ENCODE results near the gene RBM47. TPM values are rescaled to one million over a fixed set of nuclear protein-coding genes. Genes with fewer than 3 reads are reported as not detected.
"Not testable (repeated sequence)": the region's sequence is repeated elsewhere in the genome, so short reads cannot be mapped to it uniquely, and the experiment has no call there.

RBM47 gene
- total RNA-seq, 2 donors from 2014 or later, result 301 to 304 TPM

DNA sequence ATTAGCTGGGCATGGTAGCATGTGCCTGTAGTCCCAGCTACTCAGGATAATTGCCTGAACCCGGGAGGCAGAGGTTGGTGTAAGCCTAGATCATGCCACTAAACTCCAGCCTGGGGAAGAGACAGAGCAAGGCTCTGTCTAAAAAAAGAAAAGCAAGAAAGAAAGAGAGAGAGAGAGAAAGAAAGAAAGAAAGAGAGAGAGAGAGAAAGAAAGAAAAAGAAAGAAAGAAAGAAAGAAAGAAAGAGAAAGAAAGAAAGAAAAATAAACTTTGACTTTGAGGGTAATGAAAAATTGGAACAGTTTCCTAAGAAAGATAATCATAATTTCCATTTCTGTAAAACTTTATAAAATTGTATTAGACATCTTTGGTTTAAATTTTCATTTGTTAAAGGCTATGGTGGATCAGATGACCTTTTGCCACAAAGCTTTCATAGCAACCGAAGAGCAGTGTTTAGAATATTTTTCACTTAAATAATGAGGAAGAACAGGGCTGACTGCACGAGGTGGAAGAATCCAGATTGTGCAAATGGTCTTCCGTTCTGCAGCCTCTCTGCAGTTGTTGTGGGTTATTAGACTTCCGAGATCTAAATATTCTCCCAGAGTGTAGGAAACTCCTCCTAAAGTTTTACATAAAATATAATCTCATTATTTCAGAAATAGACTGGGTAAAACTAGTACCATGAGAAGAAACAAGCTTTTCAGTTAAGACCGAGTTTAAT, 55.9 kb downstream of the RBM47 start:
- DNase-seq, result no peak
- no peak for ATAC-seq
- intact Hi-C loops (cut with DNase I, micrococcal nuclease), result no loop called here

DNA sequence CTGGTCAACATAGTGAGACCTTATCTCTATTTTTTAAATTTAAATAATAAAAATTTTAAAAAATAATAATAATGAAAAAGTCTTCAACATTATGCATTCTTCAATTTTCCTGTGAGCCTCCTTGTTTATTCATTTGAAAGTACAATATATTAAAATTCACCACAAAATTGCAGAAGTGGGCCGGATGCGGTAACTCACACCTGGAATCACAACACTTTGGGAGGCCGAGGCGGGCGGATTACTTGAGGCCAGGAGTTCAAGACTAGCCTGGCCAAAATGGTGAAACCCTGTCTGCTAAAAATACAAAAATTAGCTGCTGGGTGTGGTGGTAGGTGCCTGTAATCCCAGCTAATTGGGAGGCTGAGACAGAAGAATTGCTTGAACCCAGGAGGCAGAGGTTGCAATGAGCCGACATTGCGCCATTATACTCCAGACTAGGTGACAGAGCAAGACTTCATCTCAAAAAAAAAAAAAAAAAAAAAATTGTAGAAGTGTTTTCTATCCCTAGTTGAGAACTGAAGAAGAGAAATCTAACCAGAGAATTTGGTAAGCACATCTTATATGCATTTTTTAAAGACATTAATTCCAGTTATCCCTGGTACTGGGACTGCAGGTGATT, 56.9 kb downstream of the RBM47 start:
- DNase-seq, result no peak
- intact Hi-C loops (cut with DNase I, micrococcal nuclease), result no loop called here
- ATAC-seq, result no peak

DNA sequence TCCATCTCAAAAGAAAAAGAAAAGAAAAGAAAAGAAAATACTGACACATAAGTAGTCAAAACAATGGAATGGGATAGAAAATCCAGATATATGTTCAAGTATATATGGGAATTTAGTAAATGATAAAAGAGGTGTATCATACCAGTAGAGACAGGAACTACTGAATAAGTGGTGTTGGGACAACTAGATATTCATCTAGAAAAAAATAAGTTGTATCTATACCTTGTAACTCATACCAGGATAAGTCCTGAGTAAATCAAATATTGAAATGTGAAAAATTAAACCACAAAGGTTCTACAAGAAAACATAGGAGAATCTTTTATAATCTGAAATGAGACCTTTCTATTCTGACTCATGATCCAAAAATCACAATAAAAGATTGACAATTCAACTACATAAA, 58.5 kb downstream of the RBM47 start:
- ATAC-seq (no peak), DNase-seq (no peak)
- intact Hi-C loops (cut with DNase I, micrococcal nuclease), result no loop called here

DNA sequence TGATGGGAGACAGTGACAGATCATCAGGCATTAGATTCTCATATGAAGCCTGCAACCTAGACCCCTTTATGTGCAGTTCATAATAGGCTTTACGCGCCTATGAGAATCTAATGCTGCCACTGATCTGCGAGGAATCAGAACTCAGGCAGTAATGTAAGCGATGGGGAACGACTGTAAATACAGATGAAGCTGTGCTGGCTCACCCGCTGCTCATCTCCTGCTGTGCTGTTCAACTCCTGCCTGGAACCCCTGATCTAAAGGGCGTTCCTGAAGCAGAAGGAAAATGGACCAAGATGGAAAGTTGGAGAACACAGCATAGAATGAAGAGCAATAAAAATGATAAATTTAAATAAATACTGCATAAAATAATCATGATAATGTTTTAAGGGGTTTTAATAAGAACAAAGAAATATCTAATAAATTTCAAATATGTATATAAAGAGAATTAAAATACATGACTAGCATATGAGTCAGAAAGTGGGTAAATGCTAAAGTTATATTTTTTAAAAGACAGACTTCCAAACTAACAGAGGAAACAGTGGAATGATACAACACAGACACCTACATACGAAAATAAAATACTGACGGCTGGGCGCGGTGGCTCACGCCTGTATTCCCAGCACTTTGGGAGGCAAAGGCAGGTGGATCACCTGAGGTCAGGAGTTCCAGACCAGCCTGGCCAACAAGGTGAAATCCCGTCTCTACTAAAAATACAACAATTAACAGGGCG, 59.2 kb downstream of the RBM47 start:
- ATAC-seq, result no peak
- intact Hi-C loops (cut with DNase I, micrococcal nuclease), result no loop called here
- no peak for DNase-seq

DNA sequence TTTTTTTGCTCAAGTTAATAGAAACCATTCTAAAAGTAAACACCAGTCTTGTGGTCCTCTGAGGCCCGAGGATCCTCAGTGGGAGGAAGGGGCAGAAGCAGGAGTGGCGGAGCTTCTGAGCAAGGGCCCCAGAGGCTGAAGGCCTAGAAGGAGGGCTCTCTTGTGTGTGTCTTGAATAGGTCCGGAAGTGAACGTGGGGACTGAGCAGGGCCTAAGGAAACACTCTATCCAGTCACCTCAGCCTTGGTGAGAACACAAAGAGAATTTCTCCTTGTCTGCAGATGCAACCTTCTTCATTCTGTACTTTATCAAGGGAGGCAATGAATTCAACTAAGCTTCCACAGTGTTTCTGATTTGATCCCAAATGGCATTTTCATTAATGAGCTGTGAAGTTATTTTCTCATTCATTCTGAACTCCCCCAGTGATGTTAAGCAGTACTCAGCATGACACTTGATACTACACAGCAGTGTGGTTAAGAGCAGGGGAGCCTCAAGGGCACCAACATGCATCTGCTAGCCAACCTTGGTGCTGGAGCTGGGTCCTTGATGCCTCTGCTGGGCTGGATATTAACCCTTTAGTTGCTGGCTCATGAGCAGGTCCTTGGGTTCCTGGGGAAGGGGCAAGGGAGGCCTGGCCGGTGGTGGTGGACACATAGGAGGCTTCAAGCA, 64.7 kb downstream of the RBM47 start:
- intact Hi-C loops (cut with DNase I, micrococcal nuclease), result no loop called here
- no peak for DNase-seq
- no peak for ATAC-seq

DNA sequence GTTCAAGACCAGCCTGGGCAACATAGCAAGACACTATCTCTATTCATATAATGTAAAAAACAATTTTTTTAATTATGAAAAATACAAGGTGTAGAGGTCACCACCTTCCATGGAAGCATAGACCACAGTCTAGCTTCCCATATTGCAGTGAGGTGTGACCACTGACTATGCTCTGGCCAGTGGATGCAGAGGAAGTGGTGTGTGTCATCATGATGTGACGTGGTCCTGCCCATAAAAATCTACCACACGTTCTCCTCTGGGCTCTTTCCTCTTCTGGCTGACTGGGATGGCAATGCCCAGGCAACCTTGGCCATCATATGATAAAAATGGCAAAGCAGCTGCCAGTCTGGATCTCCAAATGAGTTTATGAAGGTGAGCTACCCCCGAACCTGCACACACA, 65.7 kb downstream of the RBM47 start:
- ATAC-seq, result peak; percentile 44

DNA sequence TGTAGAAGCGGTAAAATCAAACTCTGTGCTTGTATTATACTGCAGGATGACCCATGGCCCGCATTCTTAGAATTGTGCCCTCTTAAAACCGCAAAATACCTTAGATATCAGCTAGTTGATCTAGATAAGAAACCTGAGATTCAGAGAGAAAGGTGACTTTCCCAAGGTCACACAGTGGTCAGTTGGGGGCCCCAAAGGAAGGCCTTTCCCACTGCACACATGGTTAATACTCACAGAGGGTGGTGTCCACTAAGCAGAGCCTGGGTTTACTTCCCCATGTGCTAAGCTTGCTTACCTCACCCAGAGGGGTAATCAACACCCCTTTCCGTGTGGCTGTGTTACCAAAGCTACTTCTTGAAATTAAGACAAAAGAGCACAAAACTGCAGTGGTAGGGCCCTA, 66.3 kb downstream of the RBM47 start:
- ATAC-seq, result peak; percentile 26
- intact Hi-C loops (cut with DNase I, micrococcal nuclease), result no loop called here
- DNase-seq, result no peak

More for the DNA sequence above, 65.7 kb downstream of the RBM47 start:
- no peak for DNase-seq
- intact Hi-C loops (cut with DNase I, micrococcal nuclease), result no loop called here

DNA sequence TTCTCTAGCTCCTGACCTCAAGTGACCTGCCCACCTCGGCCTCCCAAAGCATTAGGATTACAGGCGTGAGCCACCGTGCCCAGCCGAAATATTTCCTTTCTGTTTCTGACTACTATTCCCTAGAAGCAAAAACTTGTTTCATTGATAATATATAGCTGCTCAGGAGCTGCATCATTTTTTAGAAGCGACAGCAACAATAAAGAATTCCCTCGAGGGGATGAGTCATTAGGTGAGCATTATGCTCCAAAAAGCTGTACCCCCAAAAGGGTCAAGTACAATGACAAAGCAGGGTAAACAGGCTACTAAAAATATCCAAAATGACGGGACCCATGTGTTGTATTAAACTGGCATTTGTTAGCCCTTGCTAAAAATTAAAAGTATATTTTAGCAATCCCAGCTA, 67.0 kb downstream of the RBM47 start:
- ATAC-seq (no peak), DNase-seq (no peak)
- intact Hi-C loops (cut with DNase I, micrococcal nuclease), result no loop called here

DNA sequence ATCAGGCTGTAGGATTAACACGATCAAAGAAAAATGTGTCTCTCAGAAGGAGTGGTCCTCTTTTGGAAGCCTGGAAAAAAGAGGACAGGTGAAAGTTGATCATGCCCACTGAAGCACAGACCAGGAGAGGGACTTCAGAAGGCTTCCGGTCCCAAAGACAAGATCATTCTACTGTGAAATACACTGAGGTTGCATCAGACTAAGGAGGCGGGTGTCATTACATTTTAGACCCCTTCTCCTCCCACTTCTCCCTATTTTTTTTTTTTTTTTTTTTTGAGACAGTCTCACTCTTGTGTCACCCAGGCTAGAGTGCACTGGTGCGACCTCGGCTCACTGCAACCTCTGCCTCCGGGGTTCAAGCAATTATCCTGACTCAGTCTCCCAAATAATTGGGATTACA, 67.5 kb downstream of the RBM47 start:
- intact Hi-C loops (cut with DNase I, micrococcal nuclease), result no loop called here
- ATAC-seq (no peak), DNase-seq (no peak)

DNA sequence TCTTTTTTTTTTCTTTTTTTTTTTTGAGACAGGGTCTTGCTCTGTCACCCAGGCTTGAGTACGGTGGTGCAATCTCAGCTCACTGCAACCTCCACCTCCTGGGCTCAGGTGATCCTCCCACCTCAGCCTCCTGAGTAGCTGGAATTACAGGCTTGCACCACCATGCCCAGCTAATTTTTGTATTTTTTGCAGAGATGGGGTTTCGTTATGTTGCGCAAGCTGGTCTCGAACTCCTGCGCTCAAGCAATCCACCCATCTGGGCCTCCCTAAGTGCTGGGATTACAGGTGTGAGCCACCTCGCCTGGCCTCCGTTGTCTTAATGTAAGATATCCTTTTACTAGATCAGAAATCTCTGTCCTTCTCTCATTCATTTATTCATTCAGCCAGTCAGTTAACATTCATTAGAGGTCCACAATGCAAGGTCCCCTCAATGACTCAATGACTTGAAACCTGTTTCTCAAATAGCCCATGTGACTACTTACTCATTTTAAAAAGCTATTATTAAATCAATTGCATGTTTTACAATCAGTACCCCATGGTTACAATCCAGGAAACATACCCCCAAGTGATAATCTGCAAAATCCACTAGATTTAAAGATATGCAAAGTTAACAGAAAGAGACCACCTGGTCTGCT, 68.0 kb downstream of the RBM47 start:
- DNase-seq; intact Hi-C loops (cut with DNase I, micrococcal nuclease); ATAC-seq: not testable (repeated sequence)

DNA sequence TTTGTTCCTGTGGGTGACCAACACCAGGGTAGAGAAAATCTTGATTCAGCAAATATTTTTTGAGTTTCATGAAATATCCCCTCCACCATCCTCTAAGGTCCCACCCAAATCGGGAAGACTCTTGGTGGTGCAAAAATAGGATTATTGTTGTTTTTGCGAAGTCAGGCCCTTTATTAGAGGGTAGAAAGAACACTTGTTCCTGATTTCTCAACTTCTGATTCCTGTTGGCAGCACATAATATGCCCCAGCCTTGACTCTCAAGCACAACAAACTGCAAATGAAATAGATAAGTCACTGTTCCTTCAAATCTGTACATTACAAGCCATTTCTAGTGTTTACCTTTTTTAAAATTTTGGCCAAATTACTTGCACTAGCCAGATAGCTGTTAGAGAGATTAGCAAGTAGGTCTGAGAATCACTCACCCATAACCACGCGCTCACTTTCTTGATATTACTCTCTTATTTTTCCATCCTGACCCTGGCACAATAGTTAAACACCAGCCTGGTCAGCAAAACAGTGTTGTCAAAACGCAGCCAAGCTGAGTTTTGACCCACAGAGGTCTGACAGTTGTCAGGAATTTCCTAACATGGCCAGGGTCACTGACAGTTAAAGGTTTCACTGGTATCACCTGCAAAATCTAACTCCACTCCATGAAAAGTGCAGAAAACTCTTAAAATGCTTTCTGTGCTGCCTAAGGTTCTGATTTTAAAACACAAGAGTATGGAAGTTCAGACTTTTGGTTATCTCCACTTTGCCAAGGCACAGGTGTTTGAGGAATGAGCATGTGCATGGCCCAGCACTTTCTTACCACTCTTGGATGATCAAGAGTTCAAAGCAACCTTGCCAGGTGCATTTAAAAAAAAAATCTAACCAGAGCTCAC, 69.8 kb downstream of the RBM47 start:
- DNase-seq (no peak), ATAC-seq (no peak)
- intact Hi-C loops (cut with DNase I, micrococcal nuclease), result no loop called here

DNA sequence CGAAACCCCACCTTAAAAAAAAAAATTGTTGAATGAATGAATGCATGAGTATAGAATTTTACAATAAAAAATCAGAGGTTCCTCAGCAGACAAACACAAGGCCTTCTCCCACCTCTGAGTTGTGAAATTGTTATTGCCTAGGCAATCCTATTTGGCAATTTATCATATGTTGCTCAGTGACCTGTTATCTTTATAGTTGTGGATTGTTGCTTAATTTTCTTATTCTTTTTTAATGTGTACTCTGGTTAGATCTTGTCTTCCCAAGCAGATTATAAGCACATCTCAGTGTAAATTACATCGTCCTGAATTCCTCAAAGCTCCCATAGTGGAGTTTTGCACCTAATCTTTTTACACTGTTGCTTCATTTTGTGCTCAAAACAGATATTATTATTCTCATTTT, 71.9 kb downstream of the RBM47 start:
- intact Hi-C loops (cut with DNase I, micrococcal nuclease), result no loop called here
- ATAC-seq (no peak), DNase-seq (no peak)

DNA sequence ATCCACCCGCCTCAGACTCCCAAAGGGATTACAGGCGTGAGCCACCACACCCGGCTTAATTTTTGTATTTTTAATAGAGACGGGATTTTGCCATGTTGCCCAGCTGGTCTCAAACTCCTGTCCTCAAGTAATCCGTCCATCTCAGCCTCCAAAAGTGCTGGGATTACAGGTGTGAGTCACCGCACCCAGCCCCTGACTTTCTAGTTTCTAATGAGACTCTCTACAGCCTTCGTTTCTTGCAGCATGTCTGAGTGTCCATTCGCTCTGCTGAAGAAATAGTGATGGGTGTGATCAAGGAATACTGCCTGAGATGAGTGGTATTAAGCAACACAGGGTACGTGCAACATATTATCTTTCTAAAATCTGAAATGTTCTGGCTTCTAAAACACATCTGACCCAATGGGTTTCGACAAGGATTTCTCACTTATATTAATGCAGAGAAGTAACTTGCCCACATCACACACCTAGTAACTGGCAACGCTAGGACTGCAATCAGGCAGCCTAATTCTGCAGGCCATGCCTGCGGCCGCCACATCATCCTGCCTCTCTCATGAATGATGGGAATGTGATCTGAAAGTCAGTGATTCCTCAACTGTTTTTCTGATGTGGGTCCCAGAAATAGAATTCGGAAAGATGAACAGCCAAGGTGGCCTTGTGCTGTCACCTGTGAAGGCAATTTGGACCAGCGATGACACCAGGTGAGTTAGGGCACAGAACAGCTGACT, 74.3 kb downstream of the RBM47 start:
- intact Hi-C loops (cut with DNase I, micrococcal nuclease), result no loop called here
- ATAC-seq, result no peak
- no peak for DNase-seq

DNA sequence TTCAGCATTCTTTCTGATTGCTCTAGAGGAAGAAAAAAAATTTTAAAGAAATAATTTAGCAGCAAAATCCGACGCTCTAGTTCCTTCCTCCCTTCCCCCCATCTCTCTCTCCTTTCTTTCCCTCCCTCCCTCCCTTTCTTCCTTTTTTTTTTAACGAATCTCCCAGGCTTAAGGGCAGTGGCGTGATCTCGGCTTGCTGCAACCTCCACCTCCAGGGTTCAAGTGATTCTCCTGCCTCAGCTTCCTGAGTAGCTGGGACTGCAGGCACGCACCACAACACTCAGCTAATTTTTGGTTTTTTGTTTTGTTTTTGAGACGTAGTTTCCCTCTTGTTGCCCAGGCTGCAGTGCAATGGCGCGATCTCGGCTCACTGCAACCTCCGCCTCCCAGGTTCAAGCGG, 75.0 kb downstream of the RBM47 start:
- intact Hi-C loops (cut with DNase I, micrococcal nuclease), result not testable (repeated sequence)

DNA sequence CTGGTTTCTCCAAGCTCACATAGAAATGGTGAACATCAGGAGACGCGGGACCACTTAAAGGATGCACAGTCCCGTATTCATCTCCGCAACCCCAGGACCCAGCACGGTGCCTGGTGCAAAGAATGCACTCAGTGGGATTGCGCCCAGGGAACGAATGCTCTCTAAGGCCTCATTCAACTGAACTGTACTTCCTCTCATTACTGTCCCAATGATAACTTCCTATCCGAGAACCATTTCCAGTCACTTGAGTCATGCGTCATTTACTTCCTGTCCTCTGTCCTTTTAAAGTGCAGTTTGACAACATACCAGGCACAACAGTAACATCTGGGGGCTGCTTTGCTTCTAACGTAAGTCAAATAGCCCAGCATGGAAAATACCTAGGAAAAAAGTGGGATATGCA, 75.7 kb downstream of the RBM47 start:
- ATAC-seq (no peak), DNase-seq (no peak)

More for the DNA sequence above, 75.0 kb downstream of the RBM47 start:
- not testable (repeated sequence) for ATAC-seq, DNase-seq

DNA sequence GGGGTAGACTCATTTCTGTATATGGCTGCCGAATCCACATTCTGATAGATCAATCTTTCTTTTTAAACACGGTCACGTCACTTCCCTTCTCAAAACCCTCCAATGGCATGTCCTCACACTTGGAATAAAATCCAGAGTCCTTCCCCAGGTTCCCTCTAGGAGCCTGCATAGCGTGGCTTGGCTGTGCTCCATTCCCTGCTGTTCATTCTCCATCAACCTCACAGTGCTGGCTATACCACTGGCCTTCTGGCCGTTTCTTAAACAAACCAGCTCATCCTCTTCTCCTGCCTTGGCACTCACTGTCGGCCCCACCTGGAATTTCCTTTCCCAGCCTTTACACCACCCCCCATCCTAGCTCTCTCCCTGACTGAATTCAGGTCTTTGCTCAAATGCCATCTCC, 77.1 kb downstream of the RBM47 start:
- intact Hi-C loops (cut with DNase I, micrococcal nuclease), result no loop called here
- ATAC-seq, result no peak
- no peak for DNase-seq

More for the DNA sequence above, 75.7 kb downstream of the RBM47 start:
- intact Hi-C loops (cut with DNase I, micrococcal nuclease), result no loop called here

DNA sequence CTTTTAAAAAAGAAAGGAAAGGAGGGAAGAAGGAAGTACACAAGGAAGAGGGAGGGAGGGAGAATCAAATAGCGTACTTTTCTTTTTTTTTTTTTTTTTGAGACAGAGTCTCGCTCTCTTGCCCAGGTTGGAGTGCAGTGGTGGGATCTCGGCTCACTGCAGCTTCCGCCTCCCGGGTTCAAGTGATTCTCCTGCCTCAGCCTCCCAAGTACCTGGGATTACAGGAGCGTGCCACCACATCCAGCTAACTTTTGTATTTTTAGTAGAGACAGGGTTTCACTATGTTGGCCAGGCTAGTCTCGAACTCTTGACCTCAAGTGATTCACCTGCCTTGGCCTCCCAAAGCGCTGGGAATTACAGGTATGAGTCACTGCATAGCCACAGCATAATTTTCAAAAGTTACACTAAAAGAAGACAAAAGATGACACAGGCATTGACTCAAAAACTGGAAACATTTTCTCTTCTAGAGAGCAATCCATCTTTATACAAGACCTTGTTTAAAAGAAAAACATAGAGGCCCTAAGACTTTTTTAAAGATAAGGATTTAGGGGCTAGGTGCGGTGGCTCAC, 78.0 kb downstream of the RBM47 start:
- DNase-seq; intact Hi-C loops (cut with DNase I, micrococcal nuclease); ATAC-seq: not testable (repeated sequence)

All from left colon (tissue), 2 donors.